IMR-90 (cell line): ENCODE data around the gene MMRN1. TPM values are rescaled to one million over a fixed set of nuclear protein-coding genes. Genes with fewer than 3 reads are reported as not detected.

Source experiments
- ATAC-seq: fragments of 200-7000 bp; cut with Tn5 transposase; 2 replicates; pipeline ENCODE4 v1.9.1; 2020; ENCODE audit warnings: low read depth, mild to moderate bottlenecking, moderate library complexity
- BruUV-seq: library from RNA; stranded (reverse); fragments of 400-500 nt; replicated peaks from 2 replicates; lab custom pipeline; 2021; lab: Mats Ljungman, UMichigan
- CTCF ChIA-PET: fragments of 300-600 bp; formaldehyde crosslinking; extraction: SDS; loops from one replicate; lab custom pipeline; 2021; ENCODE audit warnings: antibody characterized with exemption; lab: Yijun Ruan, JAX
- POLR2A ChIA-PET: fragments of 300-600 bp; sonication (Branson Sonifier 250); formaldehyde crosslinking; loops from one replicate; lab custom pipeline; 2022; ENCODE audit warnings: antibody characterized with exemption; ENCODE audit not compliant: unreplicated experiment; lab: Charles Lee
- DNase-seq: peaks from one replicate; pipeline ENCODE4 v3.0.0; 2013
- H2AFZ ChIP-seq: replicated peaks from 2 replicates; pipeline ENCODE3; 2013; ENCODE audit warnings: low read length, mild to moderate bottlenecking; ENCODE audit not compliant: poor library complexity
- H2AK5ac ChIP-seq: 2 replicates; pipeline ENCODE4 v1.6.1; 2013; ENCODE audit warnings: low read depth, low read length, inconsistent platforms
- H2AK9ac ChIP-seq: replicated peaks from 2 replicates; pipeline ENCODE3; 2013; ENCODE audit warnings: mild to moderate bottlenecking, low read depth, low read length, moderate library complexity; ENCODE audit not compliant: poor library complexity
- H2BK120ac ChIP-seq: 2 replicates; pipeline ENCODE4 v1.6.1; 2013; ENCODE audit warnings: low read depth, low read length, inconsistent platforms
- H2BK15ac ChIP-seq: 3 replicates; pipeline ENCODE4 v1.6.1; 2013; ENCODE audit warnings: low read depth, low read length, inconsistent platforms
- H2BK20ac ChIP-seq: 2 replicates; pipeline ENCODE4 v1.6.1; 2013; ENCODE audit warnings: low read depth, mild to moderate bottlenecking, inconsistent platforms, low read length, moderate library complexity
- H2BK5ac ChIP-seq: 2 replicates; pipeline ENCODE4 v1.6.1; 2013; ENCODE audit warnings: mild to moderate bottlenecking, low read depth, low read length, inconsistent platforms; ENCODE audit not compliant: poor library complexity, severe bottlenecking
- H3K14ac ChIP-seq: replicated peaks from 2 replicates; pipeline ENCODE4 v1.6.1; 2013; ENCODE audit warnings: low read depth, low read length, inconsistent platforms
- H3K18ac ChIP-seq: 2 replicates; pipeline ENCODE4 v1.6.1; 2013; ENCODE audit warnings: low read depth, low read length, control low read depth
- H3K23ac ChIP-seq: 2 replicates; pipeline ENCODE4 v1.6.1; 2013; ENCODE audit warnings: low read depth, low read length, inconsistent platforms
- H3K27ac ChIP-seq: 2 replicates; pipeline ENCODE4 v1.5.1; 2013; ENCODE audit warnings: mild to moderate bottlenecking, control low read depth, low read length; ENCODE audit not compliant: insufficient read depth
- H3K27me3 ChIP-seq: 2 replicates; pipeline ENCODE4 v1.6.1; 2013; ENCODE audit warnings: low read length; ENCODE audit not compliant: control insufficient read depth, insufficient read depth
- H3K36me3 ChIP-seq: 2 replicates; pipeline ENCODE4 v1.6.1; 2013; ENCODE audit warnings: low read length, mixed read lengths; ENCODE audit not compliant: control insufficient read depth, insufficient read depth
- H3K4ac ChIP-seq: 2 replicates; pipeline ENCODE4 v1.6.1; 2013; ENCODE audit warnings: low read depth, low read length, inconsistent platforms
- H3K4me1 ChIP-seq: 2 replicates; pipeline ENCODE4 v1.6.1; 2013; ENCODE audit warnings: low read length, mixed read lengths; ENCODE audit not compliant: control insufficient read depth, insufficient read depth
- H3K4me2 ChIP-seq: 2 replicates; pipeline ENCODE4 v1.6.1; 2013; ENCODE audit warnings: low read depth, mild to moderate bottlenecking, control low read depth, low read length, moderate library complexity
- H3K4me3 ChIP-seq: 2 replicates; pipeline ENCODE4 v1.5.1; 2013; ENCODE audit warnings: low read depth, mild to moderate bottlenecking, control low read depth, low read length, moderate library complexity; ENCODE audit not compliant: insufficient read depth
- H3K56ac ChIP-seq: 2 replicates; pipeline ENCODE4 v1.6.1; 2013; ENCODE audit warnings: low read length, inconsistent platforms; ENCODE audit not compliant: insufficient read depth; ENCODE audit errors: extremely low read depth
- H3K79me1 ChIP-seq, 2 experiments: 2 replicates each; pipeline ENCODE4 v1.6.1; 2013; ENCODE audit warnings: low read length in 2 of 2, inconsistent platforms in 1 of 2, low read depth in 1 of 2
- H3K9ac ChIP-seq: 2 replicates; pipeline ENCODE4 v1.6.1; 2013; ENCODE audit warnings: low read depth, low read length, control low read depth
- H3K9me1 ChIP-seq: 2 replicates; pipeline ENCODE4 v1.6.1; 2013; ENCODE audit warnings: low read length, inconsistent platforms; ENCODE audit not compliant: insufficient read depth
- H3K9me3 ChIP-seq: 2 replicates; pipeline ENCODE4 v1.6.1; 2013; ENCODE audit warnings: low read length; ENCODE audit not compliant: control insufficient read depth, insufficient read depth
- H4K20me1 ChIP-seq: 2 replicates; pipeline ENCODE4 v1.6.1; 2013; ENCODE audit warnings: low read length, inconsistent platforms; ENCODE audit not compliant: insufficient read depth
- H4K5ac ChIP-seq: 2 replicates; pipeline ENCODE4 v1.6.1; 2013; ENCODE audit warnings: mild to moderate bottlenecking, low read depth, low read length, control low read depth
- H4K8ac ChIP-seq, 2 experiments: 2 replicates each; pipeline ENCODE4 v1.6.1; 2013; ENCODE audit warnings: low read depth in 2 of 2, low read length in 2 of 2, control low read depth in 1 of 2, inconsistent platforms in 1 of 2
- H4K91ac ChIP-seq: 2 replicates; pipeline ENCODE4 v1.6.1; 2013; ENCODE audit warnings: low read depth, low read length, inconsistent platforms; ENCODE audit not compliant: insufficient read depth
- BHLHE40 ChIP-seq: fragments of 150-350 bp; IDR thresholded peaks from 2 replicates; pipeline ENCODE4 v1.6.1; 2016; ENCODE audit warnings: mild to moderate bottlenecking, low read depth, low read length
- CEBPB ChIP-seq: IDR thresholded peaks from 2 replicates; pipeline ENCODE4 v1.6.1; 2012; ENCODE audit warnings: low read depth, low read length, improper control_type of control experiment
- FOS ChIP-seq: fragments of 150-350 bp; IDR thresholded peaks from 2 replicates; pipeline ENCODE4 v1.6.1; 2016; ENCODE audit warnings: low read depth, low read length
- MAFK ChIP-seq: IDR thresholded peaks from 2 replicates; pipeline ENCODE4 v1.6.1; 2012; ENCODE audit warnings: low read depth, low read length, improper control_type of control experiment
- MAZ ChIP-seq: IDR thresholded peaks from 2 replicates; pipeline ENCODE4 v1.6.1; 2012; ENCODE audit warnings: low read depth, mild to moderate bottlenecking, low read length, improper control_type of control experiment, moderate library complexity, borderline replicate concordance
- MXI1 ChIP-seq: IDR thresholded peaks from 2 replicates; pipeline ENCODE4 v1.6.1; 2012; ENCODE audit warnings: low read depth, mild to moderate bottlenecking, low read length, moderate library complexity, borderline replicate concordance
- NFE2L2 ChIP-seq: fragments of 150-350 bp; IDR thresholded peaks from 2 replicates; pipeline ENCODE4 v1.6.1; 2016; ENCODE audit warnings: low read depth, mild to moderate bottlenecking, low read length
- POLR2A ChIP-seq: IDR thresholded peaks from 2 replicates; pipeline ENCODE4 v1.6.1; 2012; ENCODE audit warnings: mild to moderate bottlenecking, low read depth, low read length
- RFX5 ChIP-seq: IDR thresholded peaks from 2 replicates; pipeline ENCODE4 v1.8.0; 2012; ENCODE audit warnings: low read depth, mild to moderate bottlenecking, low read length, moderate library complexity
- SMC3 ChIP-seq: fragments of 150-350 bp; IDR thresholded peaks from 2 replicates; pipeline ENCODE4 v1.6.1; 2016; ENCODE audit warnings: low read depth, mild to moderate bottlenecking, antibody characterized with exemption, low read length, moderate library complexity
- WGBS, 2 experiments: methylation state at CpG; one replicate each; pipeline versions ENCODE4 v1.1.5 to v1.1.7; 2013; ENCODE audit warnings: missing lambda C conversion rate in 2 of 2; ENCODE audit not compliant: insufficient read length in 1 of 2; ENCODE audit errors: extremely low coverage in 2 of 2; 5-methylcytosine and 5-hydroxymethylcytosine counted together
- dilution Hi-C: fragments of 300-500 bp; cut with HindIII; formaldehyde crosslinking; loops from one replicate; pipeline ENCODE4 v1.14.3; 2018; ENCODE audit warnings: low sequenced_read_pairs; ENCODE audit not compliant: unreplicated experiment
- in situ Hi-C: fragments of 300-500 bp; cut with MboI; formaldehyde crosslinking; loops from 3 replicates; pipeline ENCODE4 v1.14.3; 2019; ENCODE audit warnings: low sequenced_read_pairs, inconsistent platforms, mixed read lengths
- intact Hi-C: fragments of 100-400 bp; cut with micrococcal nuclease; formaldehyde crosslinking; loops from 2 replicates; pipeline ENCODE4 v1.10.0; 2022
- polyA plus RNA-seq, 3 experiments: library from polyadenylated mRNA; depleted of rRNA; stranded (reverse); fragments of >200 nt; gene quantifications; 2 replicates each; pipeline ENCODE4 v1.2.3, GENCODE V29; 2012; ENCODE audit warnings: low replicate concordance in 1 of 3
- total RNA-seq: library from RNA; depleted of rRNA; stranded (reverse); fragments of >200 nt; gene quantifications from 2 replicates; pipeline ENCODE4 v1.2.3, GENCODE V29; 2012
- TF ChIP-seq, protein P1 (sequence below): fragments of 150-350 bp; IDR thresholded peaks from 2 replicates; pipeline ENCODE4 v1.6.1; 2016; ENCODE audit warnings: low read depth, mild to moderate bottlenecking, low read length, moderate library complexity, borderline replicate concordance
- TF ChIP-seq, protein P2 (sequence below): fragments of 150-350 bp; IDR thresholded peaks from 2 replicates; pipeline ENCODE4 v1.6.1; 2017; ENCODE audit warnings: mild to moderate bottlenecking, antibody characterized with exemption, low read length, low read depth
- TF ChIP-seq, protein P3 (sequence below): conservative IDR thresholded peaks from 2 replicates; pipeline ENCODE4 v1.5.1; 2012; ENCODE audit warnings: mild to moderate bottlenecking, low read depth, low read length, improper control_type of control experiment

Gene MMRN1
- total and polyA plus RNA-seq, 2 of the 4 experiments (the other 2 are of a cell fraction) = not detected

DNA sequence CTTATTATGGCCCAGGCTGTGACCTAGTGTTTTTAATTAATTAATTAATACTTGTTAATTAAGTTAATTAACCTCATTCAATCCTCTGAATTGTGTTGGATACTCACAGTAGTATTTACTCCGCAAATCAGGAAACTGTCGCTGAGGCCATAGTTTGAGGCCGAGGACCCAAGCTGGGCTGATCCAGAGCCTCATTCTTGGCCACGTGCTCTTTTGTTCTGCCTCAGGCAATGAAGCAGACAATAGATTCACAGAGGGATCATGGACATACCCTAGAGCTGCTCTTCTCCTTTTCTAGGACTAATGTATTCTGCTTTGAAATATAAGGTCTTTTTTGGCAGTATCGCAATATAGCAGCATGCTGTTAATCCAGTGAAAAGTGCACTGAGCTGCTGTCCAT, 33.7 kb upstream of the MMRN1 start:
- H3K9me1 ChIP-seq = no peaks in the 10 kb centered on the region
- no TSS peak for BruUV-seq
- H3K79me1 ChIP-seq = no peaks in the 10 kb centered on the region
- H4K20me1 ChIP-seq = no peaks in the 10 kb centered on the region
- no peak overlapping the region for H3K4me3 ChIP-seq
- no peak overlapping the region for H2BK5ac ChIP-seq
- ATAC-seq = no peak
- 79% methylated on average over 3 of the region's 5 CpGs; no CpG with 5 or more reads in 1 of the 2 experiments for WGBS, 2 experiments
- intact Hi-C loops (no loop called here), dilution Hi-C loops (no loop called here), in situ Hi-C loops (loop anchor here (25.0 kb wide), 1 partner anchor 374 kb away; no protein-coding TSS in a partner anchor)
- TF ChIP-seq MAFK (no peak), RFX5 (no peak), FOS (no peak), SMC3 (no peak), MXI1 (no peak), POLR2A (no peak), NFE2L2 (no peak), BHLHE40 (no peak), CEBPB (no peak), MAZ (no peak)
- TF ChIP-seq, protein P1, sequence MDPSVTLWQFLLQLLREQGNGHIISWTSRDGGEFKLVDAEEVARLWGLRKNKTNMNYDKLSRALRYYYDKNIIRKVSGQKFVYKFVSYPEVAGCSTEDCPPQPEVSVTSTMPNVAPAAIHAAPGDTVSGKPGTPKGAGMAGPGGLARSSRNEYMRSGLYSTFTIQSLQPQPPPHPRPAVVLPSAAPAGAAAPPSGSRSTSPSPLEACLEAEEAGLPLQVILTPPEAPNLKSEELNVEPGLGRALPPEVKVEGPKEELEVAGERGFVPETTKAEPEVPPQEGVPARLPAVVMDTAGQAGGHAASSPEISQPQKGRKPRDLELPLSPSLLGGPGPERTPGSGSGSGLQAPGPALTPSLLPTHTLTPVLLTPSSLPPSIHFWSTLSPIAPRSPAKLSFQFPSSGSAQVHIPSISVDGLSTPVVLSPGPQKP = no peak
- TF ChIP-seq, protein P2, sequence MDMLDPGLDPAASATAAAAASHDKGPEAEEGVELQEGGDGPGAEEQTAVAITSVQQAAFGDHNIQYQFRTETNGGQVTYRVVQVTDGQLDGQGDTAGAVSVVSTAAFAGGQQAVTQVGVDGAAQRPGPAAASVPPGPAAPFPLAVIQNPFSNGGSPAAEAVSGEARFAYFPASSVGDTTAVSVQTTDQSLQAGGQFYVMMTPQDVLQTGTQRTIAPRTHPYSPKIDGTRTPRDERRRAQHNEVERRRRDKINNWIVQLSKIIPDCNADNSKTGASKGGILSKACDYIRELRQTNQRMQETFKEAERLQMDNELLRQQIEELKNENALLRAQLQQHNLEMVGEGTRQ = no peak
- TF ChIP-seq, protein P3, sequence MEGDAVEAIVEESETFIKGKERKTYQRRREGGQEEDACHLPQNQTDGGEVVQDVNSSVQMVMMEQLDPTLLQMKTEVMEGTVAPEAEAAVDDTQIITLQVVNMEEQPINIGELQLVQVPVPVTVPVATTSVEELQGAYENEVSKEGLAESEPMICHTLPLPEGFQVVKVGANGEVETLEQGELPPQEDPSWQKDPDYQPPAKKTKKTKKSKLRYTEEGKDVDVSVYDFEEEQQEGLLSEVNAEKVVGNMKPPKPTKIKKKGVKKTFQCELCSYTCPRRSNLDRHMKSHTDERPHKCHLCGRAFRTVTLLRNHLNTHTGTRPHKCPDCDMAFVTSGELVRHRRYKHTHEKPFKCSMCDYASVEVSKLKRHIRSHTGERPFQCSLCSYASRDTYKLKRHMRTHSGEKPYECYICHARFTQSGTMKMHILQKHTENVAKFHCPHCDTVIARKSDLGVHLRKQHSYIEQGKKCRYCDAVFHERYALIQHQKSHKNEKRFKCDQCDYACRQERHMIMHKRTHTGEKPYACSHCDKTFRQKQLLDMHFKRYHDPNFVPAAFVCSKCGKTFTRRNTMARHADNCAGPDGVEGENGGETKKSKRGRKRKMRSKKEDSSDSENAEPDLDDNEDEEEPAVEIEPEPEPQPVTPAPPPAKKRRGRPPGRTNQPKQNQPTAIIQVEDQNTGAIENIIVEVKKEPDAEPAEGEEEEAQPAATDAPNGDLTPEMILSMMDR = no peak
- no peak overlapping the region for H2AK9ac ChIP-seq
- H3K9ac ChIP-seq = no peak overlapping the region
- no peak overlapping the region for H2BK15ac ChIP-seq
- no peak overlapping the region for H3K4me2 ChIP-seq
- H3K18ac ChIP-seq = no peak overlapping the region
- H2AFZ ChIP-seq = no peak overlapping the region
- no peak overlapping the region for H3K14ac ChIP-seq
- no peak overlapping the region for H3K4ac ChIP-seq
- no peak overlapping the region for H4K8ac ChIP-seq
- no peaks in the 10 kb centered on the region for H3K9me3 ChIP-seq
- 0 out of 2 replicates have a peak, but pooled peaks cover 2% of the 10 kb centered on the region for H3K27me3 ChIP-seq
- no peak overlapping the region for H3K27ac ChIP-seq
- CTCF ChIA-PET = interaction anchor here (0.6 kb wide), 2 partner anchors 35 to 189 kb away, joined by 3 read pairs; no protein-coding TSS in a partner anchor
- no peak overlapping the region for H4K91ac ChIP-seq
- no peaks in the 10 kb centered on the region for H3K4me1 ChIP-seq
- H2BK20ac ChIP-seq = no peak overlapping the region
- no peaks in the 10 kb centered on the region for H3K36me3 ChIP-seq
- DNase-seq = no peak
- POLR2A ChIA-PET = no interaction called here
- no peak overlapping the region for H4K5ac ChIP-seq
- H3K56ac ChIP-seq = no peak overlapping the region
- H3K23ac ChIP-seq = no peak overlapping the region
- H2BK120ac ChIP-seq = no peak overlapping the region
- no peak overlapping the region for H2AK5ac ChIP-seq
